Osteoblast (primary cell): Measurements from ENCODE around the gene SZRD1. TPM values are rescaled to one million over a fixed set of nuclear protein-coding genes. Genes with fewer than 3 reads are reported as not detected.

ENCODE experiments used
- DNase-seq: peaks from one replicate; pipeline ENCODE4 v3.0.0; 2011; ENCODE audit warnings: low spot score, mixed read lengths; ENCODE audit not compliant: insufficient read length; ENCODE audit errors: missing footprints
- H2AFZ ChIP-seq: 2 replicates; pipeline ENCODE4 v1.6.0; 2011; ENCODE audit warnings: mild to moderate bottlenecking, low read length
- H3K27ac ChIP-seq: 2 replicates; pipeline ENCODE4 v1.5.1; 2011; ENCODE audit warnings: mild to moderate bottlenecking, low read depth, low read length, moderate library complexity
- H3K27me3 ChIP-seq: 2 replicates; pipeline ENCODE4 v1.6.0; 2012; ENCODE audit warnings: mild to moderate bottlenecking, control low read depth, inconsistent platforms, low read length, moderate library complexity; ENCODE audit not compliant: insufficient read depth
- H3K36me3 ChIP-seq: 2 replicates; pipeline ENCODE4 v1.5.1; 2011; ENCODE audit warnings: mild to moderate bottlenecking, low read length, control low read depth, moderate library complexity; ENCODE audit not compliant: insufficient read depth
- H3K4me1 ChIP-seq: 2 replicates; pipeline ENCODE4 v1.5.1; 2011; ENCODE audit warnings: mild to moderate bottlenecking, low read length, control low read depth, moderate library complexity; ENCODE audit not compliant: insufficient read depth
- H3K4me2 ChIP-seq: 2 replicates; pipeline ENCODE4 v1.6.0; 2011; ENCODE audit warnings: mild to moderate bottlenecking, low read length; ENCODE audit not compliant: insufficient read depth
- H3K4me3 ChIP-seq: fragments of 200-600 bp; sonication (generic); 3 replicates; pipeline ENCODE4 v1.5.1; 2012; ENCODE audit warnings: mild to moderate bottlenecking, low read length, inconsistent platforms; ENCODE audit not compliant: insufficient read depth
- H3K79me2 ChIP-seq: 2 replicates; pipeline ENCODE4 v1.6.0; 2012; ENCODE audit warnings: mild to moderate bottlenecking, low read length, control low read depth, inconsistent platforms; ENCODE audit not compliant: insufficient read depth
- H3K9me3 ChIP-seq: 2 replicates; pipeline ENCODE4 v1.5.1; 2011; ENCODE audit warnings: low read depth, low read length, control low read depth
- H4K20me1 ChIP-seq: 2 replicates; pipeline ENCODE4 v1.6.0; 2012; ENCODE audit warnings: mild to moderate bottlenecking, low read length, control low read depth; ENCODE audit not compliant: insufficient read depth
- total RNA-seq: library from RNA; depleted of rRNA; stranded (reverse); fragments of >200 nt; gene quantifications from 2 replicates; pipeline ENCODE4 v1.2.3, GENCODE V29; 2012
- TF ChIP-seq, protein P1 (sequence below): IDR thresholded peaks from 2 replicates; pipeline ENCODE4 v1.5.1; 2011; ENCODE audit warnings: mild to moderate bottlenecking, low read depth, low read length, moderate library complexity; ENCODE audit errors: extremely low read depth

SZRD1 gene
- total RNA-seq, 1 donor = 66.2 TPM

GRCh38 chr1:16380868-16381267 lies 13.8 kb downstream of the SZRD1 start:
- Histone ChIP-seq H3K4me2 (no peak overlapping the region), H3K4me3 (no peak overlapping the region), H3K27me3 (no peaks in the 10 kb centered on the region), H4K20me1 (peaks cover 54% of the 10 kb centered on the region), H3K79me2 (peaks cover 98% of the 10 kb centered on the region), H3K4me1 (peaks cover 24% of the 10 kb centered on the region), H3K9me3 (no peaks in the 10 kb centered on the region), H3K36me3 (no peaks in the 10 kb centered on the region), H2AFZ (no peak overlapping the region), H3K27ac (no peak overlapping the region)
- no peak for DNase-seq
- TF ChIP-seq, protein P1, sequence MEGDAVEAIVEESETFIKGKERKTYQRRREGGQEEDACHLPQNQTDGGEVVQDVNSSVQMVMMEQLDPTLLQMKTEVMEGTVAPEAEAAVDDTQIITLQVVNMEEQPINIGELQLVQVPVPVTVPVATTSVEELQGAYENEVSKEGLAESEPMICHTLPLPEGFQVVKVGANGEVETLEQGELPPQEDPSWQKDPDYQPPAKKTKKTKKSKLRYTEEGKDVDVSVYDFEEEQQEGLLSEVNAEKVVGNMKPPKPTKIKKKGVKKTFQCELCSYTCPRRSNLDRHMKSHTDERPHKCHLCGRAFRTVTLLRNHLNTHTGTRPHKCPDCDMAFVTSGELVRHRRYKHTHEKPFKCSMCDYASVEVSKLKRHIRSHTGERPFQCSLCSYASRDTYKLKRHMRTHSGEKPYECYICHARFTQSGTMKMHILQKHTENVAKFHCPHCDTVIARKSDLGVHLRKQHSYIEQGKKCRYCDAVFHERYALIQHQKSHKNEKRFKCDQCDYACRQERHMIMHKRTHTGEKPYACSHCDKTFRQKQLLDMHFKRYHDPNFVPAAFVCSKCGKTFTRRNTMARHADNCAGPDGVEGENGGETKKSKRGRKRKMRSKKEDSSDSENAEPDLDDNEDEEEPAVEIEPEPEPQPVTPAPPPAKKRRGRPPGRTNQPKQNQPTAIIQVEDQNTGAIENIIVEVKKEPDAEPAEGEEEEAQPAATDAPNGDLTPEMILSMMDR = no peak

- Histone ChIP-seq H3K4me2 (no peak overlapping the region), H3K9me3 (no peaks in the 10 kb centered on the region), H3K27ac (peak overlapping the region; percentile 84), H3K36me3 (no peaks in the 10 kb centered on the region), H2AFZ (no peak overlapping the region), H3K4me3 (no peak overlapping the region), H3K79me2 (peaks cover 90% of the 10 kb centered on the region), H4K20me1 (peaks cover 63% of the 10 kb centered on the region), H3K27me3 (no peaks in the 10 kb centered on the region), H3K4me1 (peaks cover 46% of the 10 kb centered on the region)
- TF ChIP-seq, protein P1 = no peak
- peak; percentile 5 for DNase-seq
These were observed 16.8 kb downstream of the SZRD1 start for GRCh38 chr1:16383888-16384287.

DNA sequence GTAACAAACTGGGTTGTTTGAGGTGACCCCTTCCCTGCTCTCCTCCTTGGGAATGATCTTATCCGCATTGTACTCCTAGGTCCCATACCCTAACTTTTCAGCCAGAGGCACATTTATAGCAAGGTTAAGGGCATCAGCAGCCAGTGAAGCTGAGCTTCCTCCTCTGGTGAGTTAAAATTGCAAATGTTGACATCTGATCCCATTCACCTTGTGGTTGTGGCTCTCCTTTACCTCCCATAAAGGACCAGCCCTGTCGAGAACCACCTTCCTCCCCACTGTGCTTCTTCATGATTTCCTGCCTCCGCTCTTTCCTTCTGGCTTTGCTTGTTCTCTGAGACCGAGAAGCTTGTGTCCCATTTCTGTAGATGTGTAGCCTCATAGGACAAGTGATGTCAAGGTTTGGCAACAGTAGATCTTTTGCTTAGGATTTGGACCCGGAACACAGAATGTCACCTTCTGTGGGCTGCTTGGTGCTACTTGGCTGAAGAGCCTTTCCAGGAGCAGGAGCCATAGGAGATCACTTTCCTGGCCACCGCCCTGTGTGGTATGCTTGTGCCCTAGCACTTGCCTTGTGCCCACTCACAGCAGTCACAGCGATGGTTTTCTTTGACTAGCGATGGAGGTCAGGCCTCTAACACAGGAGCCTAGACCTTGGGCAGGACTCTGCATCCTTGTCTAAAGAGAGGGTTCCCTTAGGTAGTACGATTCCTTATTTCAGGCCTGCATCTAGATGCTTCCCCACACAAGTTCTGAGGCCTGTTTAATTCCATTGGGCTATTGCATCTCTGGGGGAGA lies 18.8 kb downstream of the SZRD1 start:
- no peak overlapping the region for H2AFZ ChIP-seq
- H3K27ac ChIP-seq = peak overlapping the region; percentile 84
- peak overlapping the region; percentile 97 for H3K4me2 ChIP-seq
- no peaks in the 10 kb centered on the region for H3K27me3 ChIP-seq
- no peaks in the 10 kb centered on the region for H3K36me3 ChIP-seq
- H3K9me3 ChIP-seq = no peaks in the 10 kb centered on the region
- peaks cover 87% of the 10 kb centered on the region for H3K79me2 ChIP-seq
- peaks cover 67% of the 10 kb centered on the region for H4K20me1 ChIP-seq
- TF ChIP-seq, protein P1 = no peak
- no peak for DNase-seq
- H3K4me3 ChIP-seq = no peak overlapping the region
- H3K4me1 ChIP-seq = peaks cover 46% of the 10 kb centered on the region

GRCh38 chr1:16386454-16387113 lies 19.5 kb downstream of the SZRD1 start:
- Histone ChIP-seq H3K4me2 (peak overlapping the region; percentile 97), H3K27me3 (no peaks in the 10 kb centered on the region), H3K79me2 (peaks cover 87% of the 10 kb centered on the region), H3K4me1 (peaks cover 50% of the 10 kb centered on the region), H2AFZ (no peak overlapping the region), H3K27ac (peak overlapping the region; percentile 84), H4K20me1 (peaks cover 69% of the 10 kb centered on the region), H3K4me3 (peak overlapping the region; percentile 70), H3K9me3 (no peaks in the 10 kb centered on the region), H3K36me3 (no peaks in the 10 kb centered on the region)
- DNase-seq = peak; percentile 94
- TF ChIP-seq, protein P1 = no peak
